NCI-H2171 (cell line): Measurements from ENCODE around the gene SYNPO2.

Experiments
- DNase-seq: peaks from one replicate; lab custom pipeline; 2025; lab: John Stamatoyannopoulos, UW

SYNPO2 gene

DNA sequence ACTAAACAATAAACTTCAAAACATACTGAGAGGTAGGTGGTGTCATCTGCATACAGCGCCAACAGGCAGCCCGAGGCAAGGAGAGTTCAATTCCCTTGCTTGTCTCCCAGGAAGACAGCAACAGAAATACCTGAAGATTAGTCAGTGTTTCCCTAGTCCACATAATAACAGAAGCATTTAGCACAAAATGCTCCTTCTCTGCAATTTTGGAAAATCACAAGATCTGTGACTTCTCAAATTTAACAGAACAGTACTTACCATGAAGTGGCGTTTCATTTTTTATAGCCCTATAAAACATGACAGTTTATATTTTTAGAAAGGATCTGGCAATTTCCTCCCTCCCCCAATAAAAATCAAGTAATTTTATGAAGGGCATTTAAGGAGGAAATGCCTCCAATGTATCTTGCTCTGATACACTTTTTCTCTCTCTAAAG, 179.9 kb downstream of the SYNPO2 start:
- no peak for DNase-seq

DNA sequence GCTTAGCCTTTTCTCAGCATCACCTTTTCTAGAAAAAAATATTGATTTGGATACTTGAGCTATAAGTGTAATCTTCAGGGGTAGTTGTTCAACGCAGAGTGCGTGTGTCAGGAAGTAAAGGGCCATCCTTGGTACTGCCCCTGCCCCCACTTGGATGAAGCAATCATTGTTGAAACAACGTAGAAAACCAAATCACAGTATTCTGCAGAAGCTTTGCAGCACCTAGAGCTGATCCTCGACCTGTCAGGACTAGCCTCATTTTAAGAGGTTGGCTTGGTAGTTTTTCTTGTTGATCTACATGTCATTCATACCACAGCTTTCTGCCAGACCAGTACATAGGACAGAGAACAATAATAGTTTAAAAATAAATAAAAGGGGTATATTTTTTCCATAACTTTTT, 181.6 kb downstream of the SYNPO2 start:
- DNase-seq = no peak

DNA sequence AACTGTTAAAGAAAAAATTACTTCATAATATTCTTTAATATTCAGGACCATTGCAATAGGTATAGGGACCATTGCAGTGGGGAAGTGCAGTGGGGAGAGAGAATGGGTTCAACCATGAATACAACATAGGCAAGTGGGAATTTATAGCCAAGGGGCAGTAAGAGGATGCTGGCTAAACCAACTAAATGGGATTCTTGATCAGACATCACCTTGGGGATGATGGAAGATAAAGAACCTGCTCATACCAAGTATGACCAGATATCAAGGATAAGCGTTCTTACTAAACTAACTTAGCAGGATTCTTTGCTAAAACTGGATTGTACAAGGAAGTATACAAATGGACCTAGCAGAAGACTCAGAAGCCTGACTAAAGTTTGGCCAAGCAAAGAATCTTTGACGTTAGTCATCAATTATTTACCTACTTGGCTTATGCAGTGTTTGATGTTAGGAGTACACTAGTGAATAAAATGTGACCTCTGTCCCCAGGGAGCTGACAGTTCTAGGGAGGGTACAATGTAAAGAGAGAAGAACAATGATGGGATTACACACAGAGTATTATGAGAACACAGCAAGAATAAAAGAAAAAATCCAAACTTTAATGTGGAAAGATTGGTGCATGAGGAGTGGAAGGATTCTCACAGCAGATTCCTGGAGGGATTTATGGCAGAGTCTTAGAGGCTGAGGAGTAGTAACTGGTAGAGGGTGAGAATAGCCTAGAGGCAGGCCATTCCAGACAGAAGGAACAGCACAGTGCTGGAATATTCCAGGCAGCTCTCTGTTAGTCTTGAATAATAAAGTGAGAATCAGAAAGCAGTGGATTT, 192.3 kb downstream of the SYNPO2 start:
- no peak for DNase-seq

DNA sequence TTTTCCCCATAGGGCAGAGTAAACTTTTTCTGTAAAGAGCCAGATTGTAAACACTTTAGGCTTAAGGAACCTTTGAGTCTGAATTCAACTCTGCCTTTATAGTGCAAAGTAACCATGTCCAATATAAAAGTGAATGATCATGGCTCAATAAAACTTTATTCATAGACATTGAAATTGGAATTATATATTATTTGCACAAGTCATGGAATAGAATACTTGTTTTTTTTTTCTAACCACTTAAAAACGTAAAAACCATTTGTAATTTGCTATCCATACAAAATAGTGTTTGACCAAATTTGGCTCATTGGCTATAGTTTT, 192.8 kb downstream of the SYNPO2 start:
- DNase-seq = no peak

DNA sequence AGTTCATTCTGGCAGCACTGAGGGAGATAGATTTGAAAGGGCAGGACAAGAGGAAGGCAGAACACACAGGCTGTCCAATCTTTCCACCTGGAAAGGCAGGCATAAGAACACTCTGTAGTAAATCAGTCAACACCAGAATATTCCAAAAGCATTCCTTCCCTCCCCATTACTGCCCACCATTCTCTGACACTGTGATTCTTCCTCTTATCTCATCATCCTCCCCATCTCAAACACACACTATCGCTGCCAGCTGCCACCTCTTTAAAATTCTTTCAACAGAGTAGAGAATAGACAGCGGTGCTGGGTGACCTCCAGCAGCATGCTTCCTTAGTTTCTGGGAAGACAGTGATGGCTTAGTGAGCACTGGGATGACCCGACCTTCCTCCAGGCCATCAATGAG, 193.3 kb downstream of the SYNPO2 start:
- DNase-seq = no peak

- peak; percentile 11 for DNase-seq
Observed at GRCh38 chr4:119082661-119083060, 194.0 kb downstream of the SYNPO2 start.

DNA sequence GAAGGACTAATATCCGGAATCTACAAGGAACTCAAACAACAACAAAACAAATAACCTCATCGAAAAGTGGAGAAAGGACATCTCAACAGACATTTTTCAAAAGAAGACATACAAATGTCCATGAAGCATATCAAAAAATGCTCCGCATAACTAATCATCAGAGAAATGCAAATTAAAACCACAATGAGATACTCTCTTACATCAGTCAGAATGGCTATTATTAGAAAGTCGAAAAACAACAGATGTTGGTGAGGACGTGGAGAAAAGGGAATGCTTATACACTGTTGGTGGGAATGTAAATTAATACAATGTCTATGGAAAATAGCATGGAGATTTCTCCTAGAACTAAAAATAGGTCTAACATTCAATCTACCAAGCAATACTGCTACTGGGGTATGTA, 195.9 kb downstream of the SYNPO2 start:
- no peak for DNase-seq

- DNase-seq = no peak
Observed at GRCh38 chr4:119087121-119087520, 198.5 kb downstream of the SYNPO2 start.

GRCh38 chr4:119087656-119088055, 199.0 kb downstream of the SYNPO2 start:
- no peak for DNase-seq

GRCh38 chr4:119093042-119093827, 204.6 kb downstream of the SYNPO2 start:
- no peak for DNase-seq

- DNase-seq = no peak
Observed at GRCh38 chr4:119097282-119097900, 208.7 kb downstream of the SYNPO2 start.

DNA sequence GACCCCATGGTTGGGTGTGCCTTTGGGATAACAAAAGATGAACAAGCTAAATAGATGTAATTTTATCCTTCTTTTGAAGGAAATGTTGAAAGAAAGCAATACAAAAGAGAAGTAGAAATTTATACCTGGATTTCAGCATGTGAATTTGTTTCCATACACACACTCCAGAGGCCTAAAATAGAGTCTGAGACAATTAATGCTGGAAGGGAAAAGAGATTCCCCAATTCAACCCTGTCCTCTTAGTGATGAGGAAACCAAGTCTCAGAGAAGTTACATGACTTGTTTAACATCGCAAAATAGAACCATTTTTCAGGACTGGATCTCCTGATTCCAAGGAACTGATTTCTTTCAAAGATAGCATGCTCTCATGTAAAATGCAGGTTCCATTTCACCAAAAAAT, 209.7 kb downstream of the SYNPO2 start:
- DNase-seq = no peak

DNA sequence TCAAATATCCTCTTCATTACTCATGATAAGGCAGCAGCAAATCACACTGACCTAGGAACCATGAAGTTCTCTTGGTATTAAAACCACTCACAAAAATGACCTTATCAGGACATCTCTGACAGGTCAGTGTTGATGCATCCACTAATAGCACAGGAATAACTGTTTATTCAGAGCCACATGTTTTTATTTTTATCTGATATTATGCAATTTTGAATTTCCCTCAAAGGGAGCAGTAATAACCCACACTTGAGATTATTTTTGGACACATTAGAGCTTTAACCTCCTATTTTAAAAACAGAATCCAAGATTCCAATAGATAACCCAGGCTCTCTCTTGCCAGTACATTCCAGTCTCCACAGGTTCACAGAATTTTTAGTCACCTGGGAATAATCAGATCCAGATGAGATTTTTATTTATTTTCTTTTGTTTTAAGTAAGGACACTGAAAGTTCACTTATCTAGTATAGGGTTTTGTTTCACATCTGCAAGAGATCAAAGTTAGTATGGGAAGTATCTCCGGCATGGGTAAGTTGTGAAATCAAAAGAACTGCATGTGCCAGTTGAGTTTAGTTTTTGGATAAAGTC, 210.7 kb downstream of the SYNPO2 start:
- DNase-seq = no peak

- DNase-seq = no peak
Observed at GRCh38 chr4:119100655-119101054, 212.0 kb downstream of the SYNPO2 start.

- no peak for DNase-seq
Observed at GRCh38 chr4:119103263-119103662, 214.6 kb downstream of the SYNPO2 start.

- DNase-seq = no peak
Observed at GRCh38 chr4:119104644-119105273, 216.1 kb downstream of the SYNPO2 start.

- DNase-seq = no peak
Observed at GRCh38 chr4:119105605-119106004, 217.0 kb downstream of the SYNPO2 start.

DNA sequence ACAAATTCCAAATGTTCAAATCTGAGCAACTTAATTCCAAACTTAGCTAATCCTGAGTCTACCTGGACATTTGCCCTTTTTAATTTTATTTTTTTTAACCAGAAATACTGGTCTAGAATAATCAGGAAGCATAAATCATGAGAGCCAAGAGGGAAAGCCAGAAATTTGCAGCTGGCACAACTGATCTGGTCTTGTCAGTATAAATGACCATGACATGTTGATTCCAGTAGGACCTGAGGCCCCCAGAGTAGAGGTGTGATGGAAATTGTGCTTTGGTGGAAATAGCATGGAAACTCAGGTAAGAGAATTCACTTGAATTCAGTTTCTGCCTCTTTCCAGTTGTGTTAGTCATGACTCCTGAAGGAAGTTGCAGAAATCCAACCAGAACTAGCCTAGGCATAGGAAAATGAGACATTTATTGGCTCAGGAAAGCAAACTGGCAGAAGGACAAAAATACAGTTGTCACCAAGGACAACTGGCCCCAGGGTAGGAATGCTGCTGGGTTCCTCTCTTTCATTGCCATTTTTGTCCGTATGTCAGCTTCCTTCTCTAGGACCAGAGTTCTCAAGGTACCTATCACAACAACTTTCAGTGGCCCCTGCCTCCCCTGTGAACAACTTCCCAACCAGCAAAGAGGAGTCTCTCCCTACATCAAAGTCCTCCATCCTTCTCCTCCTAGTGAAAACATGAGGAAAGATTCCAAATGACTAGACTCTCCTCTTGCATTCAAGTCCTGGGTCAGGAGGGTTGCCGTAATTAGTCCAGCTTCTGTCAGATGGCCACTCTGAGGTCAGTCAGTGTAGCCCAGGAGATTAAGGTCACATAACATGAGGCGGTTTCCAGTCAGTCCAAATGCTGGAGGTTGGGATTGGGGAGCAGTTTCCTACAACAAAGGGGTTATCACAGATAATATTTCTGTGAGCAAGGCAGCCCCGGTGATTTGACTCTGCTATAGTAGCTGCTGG, 217.7 kb downstream of the SYNPO2 start:
- no peak for DNase-seq

- DNase-seq = no peak
Observed at GRCh38 chr4:119110121-119110520, 221.5 kb downstream of the SYNPO2 start.
